Testis (tissue), 3 donors: ENCODE results near the gene SPRYD3. TPM values are rescaled to one million over a fixed set of nuclear protein-coding genes. Genes with fewer than 3 reads are reported as not detected.
"Not testable (repeated sequence)": the region's sequence is repeated elsewhere in the genome, so short reads cannot be mapped to it uniquely, and the experiment has no call there.

Source experiments
- DNase-seq: peaks from one replicate; pipeline ENCODE4 v3.0.0-alpha.2; 2019
- H3K27ac ChIP-seq, 2 donors: fragments of 200-600 bp; sonication (generic); one replicate each; pipeline ENCODE4 v1.5.1; 2019
- H3K27me3 ChIP-seq: fragments of 200-600 bp; sonication (generic); one replicate; pipeline ENCODE4 v1.5.1; 2019
- H3K36me3 ChIP-seq: fragments of 200-600 bp; sonication (generic); one replicate; pipeline ENCODE4 v1.5.1; 2017; ENCODE audit warnings: low read depth; ENCODE audit errors: missing control alignments
- H3K4me1 ChIP-seq: fragments of 200-600 bp; sonication (generic); one replicate; pipeline ENCODE4 v1.5.1; 2019
- H3K4me3 ChIP-seq, 2 donors: fragments of 200-600 bp; sonication (generic); one replicate each; pipeline ENCODE4 v1.5.1; 2017 to 2019
- H3K9me3 ChIP-seq: fragments of 200-600 bp; sonication (generic); one replicate; pipeline ENCODE4 v1.5.1; 2017
- POLR2A ChIP-seq: fragments of 450-650 bp; IDR thresholded peaks from one replicate; pipeline ENCODE4 v1.6.1; 2017; ENCODE audit warnings: antibody characterized with exemption, mild to moderate bottlenecking, moderate library complexity
- WGBS, 2 donors: methylation state at CpG; one replicate each; pipeline ENCODE4 v1.1.5; 2018; 5-methylcytosine and 5-hydroxymethylcytosine counted together
- intact Hi-C: fragments of 100-400 bp; cut with DNase I; formaldehyde crosslinking; loops from one replicate; pipeline ENCODE4 v1.15.1; 2023; ENCODE audit warnings: low total_unique reads
- polyA plus RNA-seq: library from polyadenylated mRNA; stranded (reverse); fragments of 350-450 nt; fragmentation: Illumina TruSeq; extraction: RNeasy Lipid Tissue Mini Kit (QIAGEN cat#74804); gene quantifications from one replicate; pipeline ENCODE4 v1.2.3, GENCODE V29; 2014; ENCODE audit warnings: low read depth, low replicate concordance; ENCODE audit not compliant: insufficient read depth
- total RNA-seq, 2 donors: library from RNA; depleted of rRNA; stranded (reverse); fragments of >200 nt; gene quantifications; one replicate each; pipeline ENCODE4 v1.2.3, GENCODE V29; 2016
- TF ChIP-seq, protein P1 (sequence below), 3 experiments: fragments of 450-650 bp in 2 of 3; fragments of 200-600 bp in 1 of 3; sonication (generic) in 1 of 3; IDR thresholded peaks; one replicate each; pipeline ENCODE4 v1.5.1; 2016 to 2019; ENCODE audit warnings: antibody characterized with exemption in 3 of 3, mild to moderate bottlenecking in 2 of 3, moderate library complexity in 1 of 3

Gene SPRYD3
- total and polyA plus RNA-seq, 3 donors from 2014 or later: 27.7 to 29.5 (median 29.5) TPM

DNA sequence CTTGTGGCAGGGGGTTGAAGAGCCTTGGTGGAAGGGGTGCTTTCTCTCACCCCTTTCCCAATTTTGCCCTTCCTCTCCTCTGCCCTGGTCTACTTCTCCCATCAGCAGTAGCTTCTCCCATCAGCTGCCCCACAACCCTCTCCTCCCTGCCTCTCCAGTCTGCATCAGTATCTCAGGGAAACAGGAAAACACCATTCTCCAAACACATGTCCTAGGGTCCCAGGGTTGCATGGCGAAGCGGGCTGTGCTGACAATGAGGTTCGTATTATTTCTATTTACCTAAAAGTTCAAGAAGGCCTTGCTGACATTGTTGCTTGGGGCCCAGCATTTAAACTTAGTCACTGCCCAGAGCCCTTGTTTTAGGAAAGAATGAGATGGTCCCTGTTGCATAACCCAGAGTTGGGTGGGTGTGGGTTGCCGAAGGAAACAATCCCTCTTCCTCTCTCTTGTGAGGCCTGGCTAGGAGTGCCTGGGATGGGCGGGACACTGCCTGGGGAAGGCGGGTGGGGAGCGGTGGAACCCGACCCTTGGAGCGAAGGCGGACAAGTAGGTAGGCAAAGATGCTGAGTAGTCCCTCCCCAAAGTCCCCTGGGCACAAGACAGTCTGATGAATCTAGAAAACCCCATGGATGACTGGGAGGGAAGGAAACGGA is 17.0 kb upstream of the SPRYD3 start:
- Histone ChIP-seq H3K27me3 (no peaks in the 10 kb centered on the region), H3K4me3 (peak overlapping the region in 1 of 2 donors; percentile 65), H3K36me3 (no peaks in the 10 kb centered on the region), H3K27ac (peak overlapping the region; percentile 45 to 87), H3K4me1 (peaks cover 12% of the 10 kb centered on the region), H3K9me3 (no peaks in the 10 kb centered on the region)
- 21 to 26% methylated on average over 11 of the region's 11 CpGs for WGBS, 2 donors
- TF ChIP-seq, protein P1, sequence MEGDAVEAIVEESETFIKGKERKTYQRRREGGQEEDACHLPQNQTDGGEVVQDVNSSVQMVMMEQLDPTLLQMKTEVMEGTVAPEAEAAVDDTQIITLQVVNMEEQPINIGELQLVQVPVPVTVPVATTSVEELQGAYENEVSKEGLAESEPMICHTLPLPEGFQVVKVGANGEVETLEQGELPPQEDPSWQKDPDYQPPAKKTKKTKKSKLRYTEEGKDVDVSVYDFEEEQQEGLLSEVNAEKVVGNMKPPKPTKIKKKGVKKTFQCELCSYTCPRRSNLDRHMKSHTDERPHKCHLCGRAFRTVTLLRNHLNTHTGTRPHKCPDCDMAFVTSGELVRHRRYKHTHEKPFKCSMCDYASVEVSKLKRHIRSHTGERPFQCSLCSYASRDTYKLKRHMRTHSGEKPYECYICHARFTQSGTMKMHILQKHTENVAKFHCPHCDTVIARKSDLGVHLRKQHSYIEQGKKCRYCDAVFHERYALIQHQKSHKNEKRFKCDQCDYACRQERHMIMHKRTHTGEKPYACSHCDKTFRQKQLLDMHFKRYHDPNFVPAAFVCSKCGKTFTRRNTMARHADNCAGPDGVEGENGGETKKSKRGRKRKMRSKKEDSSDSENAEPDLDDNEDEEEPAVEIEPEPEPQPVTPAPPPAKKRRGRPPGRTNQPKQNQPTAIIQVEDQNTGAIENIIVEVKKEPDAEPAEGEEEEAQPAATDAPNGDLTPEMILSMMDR (IDR thresholded peaks at IDR 0.05): no peak
- no peak for TF ChIP-seq POLR2A
- DNase-seq: peak; percentile 78
- intact Hi-C loops: loop anchor here (2.0 kb wide), 1 partner anchor 25 kb away; no protein-coding TSS in a partner anchor

DNA sequence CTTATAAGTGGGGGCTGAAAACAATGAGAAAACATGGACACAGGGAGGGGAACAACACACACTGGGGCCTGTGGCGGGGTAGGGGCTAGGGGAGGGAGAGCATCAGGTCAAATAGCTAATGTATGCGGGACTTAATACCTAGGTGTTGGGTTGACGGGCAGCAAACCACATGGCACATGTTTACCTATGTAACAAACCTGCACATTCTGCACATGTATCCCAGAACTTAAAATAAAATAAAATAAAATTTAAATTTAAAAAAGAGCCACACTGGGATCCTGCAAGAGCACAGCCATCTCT is 16.4 kb upstream of the SPRYD3 start:
- H3K9me3 ChIP-seq, DNase-seq, H3K36me3 ChIP-seq, intact Hi-C loops, H3K4me3 ChIP-seq, H3K27me3 ChIP-seq: not testable (repeated sequence)
- WGBS, 2 donors: 91 to 95% methylated on average over 3 of the region's 3 CpGs
- Histone ChIP-seq H3K27ac (peak overlapping the region in 1 of 2 donors; percentile 87), H3K4me1 (peaks cover 12% of the 10 kb centered on the region)

DNA sequence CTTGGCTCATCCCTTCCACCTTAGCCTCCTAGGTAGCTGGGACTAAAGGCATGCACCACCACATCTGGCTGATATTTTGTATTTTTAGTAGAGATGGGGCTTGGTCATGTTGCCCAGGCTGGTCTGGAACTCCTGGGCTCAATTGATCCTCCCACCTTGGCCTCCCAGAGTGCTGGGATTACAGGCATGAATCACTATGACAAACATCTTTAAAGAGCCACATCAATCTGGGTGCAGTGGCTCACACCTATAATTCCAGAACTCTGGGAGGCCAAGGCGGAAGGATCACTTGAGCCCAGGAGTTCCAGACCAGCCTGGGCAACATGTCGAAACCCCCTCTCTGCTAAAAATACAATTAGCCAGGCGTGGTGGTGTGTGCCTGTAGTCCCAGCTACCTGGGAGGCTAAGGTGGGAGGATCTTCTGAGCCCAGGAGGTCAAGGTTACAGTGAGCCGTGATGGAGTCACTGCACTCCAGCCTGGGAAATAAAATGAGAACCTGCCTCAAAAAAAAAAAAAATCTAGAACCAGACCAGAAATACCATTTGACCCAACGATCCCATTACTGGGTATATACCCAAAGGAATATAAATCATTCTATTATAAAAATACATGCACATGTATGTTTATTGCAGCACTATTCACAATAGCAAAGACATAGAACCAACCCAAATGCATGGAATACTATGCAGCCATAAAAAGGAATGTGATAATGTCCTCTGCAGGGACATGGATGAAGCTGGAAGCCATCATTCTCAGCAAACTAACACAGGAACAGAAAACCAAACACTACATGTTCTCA is 15.8 kb upstream of the SPRYD3 start:
- DNase-seq, H3K9me3 ChIP-seq, H3K36me3 ChIP-seq, intact Hi-C loops, H3K27me3 ChIP-seq, H3K4me3 ChIP-seq, H3K27ac ChIP-seq: not testable (repeated sequence)
- H3K4me1 ChIP-seq: peaks cover 12% of the 10 kb centered on the region
- WGBS, 2 donors: 88 to 90% methylated on average over 5 of the region's 5 CpGs

DNA sequence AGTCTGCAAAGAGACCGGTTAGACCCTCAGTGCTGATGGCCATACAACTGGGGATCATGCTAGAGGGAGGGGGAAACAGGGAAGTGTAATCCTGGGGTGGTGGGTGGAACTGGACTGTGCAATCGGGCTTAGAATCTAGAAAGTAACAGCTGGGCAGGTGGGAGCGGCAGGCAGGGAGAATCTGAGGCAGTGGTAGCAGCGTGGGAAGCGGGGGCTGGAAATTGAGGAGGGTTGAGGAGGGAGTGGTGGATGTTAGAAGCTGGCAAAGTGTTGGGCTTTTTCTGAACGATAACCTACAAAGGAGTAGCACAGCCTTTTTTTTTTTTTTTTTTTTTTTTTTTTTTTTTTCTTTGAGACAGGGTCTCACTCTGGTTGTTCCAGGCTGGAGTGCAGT is 15.2 kb upstream of the SPRYD3 start:
- Histone ChIP-seq H3K4me3 (no peak overlapping the region), H3K4me1 (peaks cover 12% of the 10 kb centered on the region), H3K27me3 (no peaks in the 10 kb centered on the region), H3K36me3 (no peaks in the 10 kb centered on the region), H3K27ac (no peak overlapping the region), H3K9me3 (no peaks in the 10 kb centered on the region)
- DNase-seq: no peak
- no peak for TF ChIP-seq POLR2A
- TF ChIP-seq, protein P1 (IDR thresholded peaks at IDR 0.05): no peak
- 60 to 78% methylated on average over 6 of the region's 6 CpGs for WGBS, 2 donors
- intact Hi-C loops: no loop called here

DNA sequence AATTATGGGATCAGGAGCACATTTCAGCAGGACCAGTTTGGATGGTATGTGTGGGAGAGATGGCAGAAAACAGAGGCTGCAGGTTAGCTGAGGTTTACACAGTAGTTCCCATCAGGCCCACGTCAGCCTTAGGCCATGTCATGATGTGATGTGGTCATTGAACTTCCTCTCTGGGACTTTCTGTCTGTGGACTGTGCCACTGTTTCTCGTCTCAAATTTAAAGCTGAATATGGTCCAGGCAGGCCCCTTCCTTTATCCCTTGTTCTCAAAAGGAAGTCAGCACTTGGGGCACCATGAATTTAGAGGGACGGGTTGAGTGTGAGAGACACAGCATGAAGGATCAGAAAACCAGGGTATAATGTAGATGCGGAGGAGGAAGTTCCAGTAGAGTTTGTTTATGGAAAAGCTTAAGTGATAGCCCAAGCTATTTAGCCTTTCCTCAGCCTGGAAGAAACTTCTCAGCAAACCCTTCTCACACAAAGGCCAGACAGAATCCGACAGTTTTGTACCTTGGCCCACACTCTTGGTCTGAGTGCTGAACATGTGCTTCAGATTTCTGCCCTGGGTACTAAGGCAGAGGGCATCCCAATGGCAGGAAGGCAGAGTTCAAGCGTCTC is 14.7 kb upstream of the SPRYD3 start:
- Histone ChIP-seq H3K4me3 (no peak overlapping the region), H3K27ac (no peak overlapping the region), H3K36me3 (no peaks in the 10 kb centered on the region), H3K9me3 (no peaks in the 10 kb centered on the region), H3K27me3 (no peaks in the 10 kb centered on the region), H3K4me1 (peaks cover 8% of the 10 kb centered on the region)
- WGBS, 2 donors: 66 to 75% methylated on average over 6 of the region's 6 CpGs
- DNase-seq: no peak
- intact Hi-C loops: no loop called here
- TF ChIP-seq POLR2A: no peak
- TF ChIP-seq, protein P1 (IDR thresholded peaks at IDR 0.05): no peak
